Aorta (tissue), 5 donors: ENCODE measurements around the gene ELAVL1. TPM values are rescaled to one million over a fixed set of nuclear protein-coding genes. Genes with fewer than 3 reads are reported as not detected.
"Not testable (repeated sequence)": the region's sequence is repeated elsewhere in the genome, so short reads cannot be mapped to it uniquely, and the experiment has no call there.

ENCODE experiments used
- ATAC-seq: fragments of 200-7000 bp; cut with Tn5 transposase; one replicate; pipeline ENCODE4 v1.9.1; 2022; ENCODE audit warnings: moderate library complexity; ENCODE audit not compliant: low FRiP score
- DNase-seq, 2 donors: peaks; one replicate each; pipeline ENCODE4 v3.0.0-alpha.2; 2020
- H3K27ac ChIP-seq, 2 donors: one replicate each; pipeline ENCODE4 v1.5.1; 2013; ENCODE audit warnings: low read length in 2 of 2, mild to moderate bottlenecking in 2 of 2, moderate library complexity in 2 of 2, control low read depth in 1 of 2, inconsistent platforms in 1 of 2, low read depth in 1 of 2
- H3K27me3 ChIP-seq, 2 donors: one replicate each; pipeline ENCODE4 v1.6.1; 2013; ENCODE audit warnings: control low read depth in 1 of 2, low read length in 1 of 2, mild to moderate bottlenecking in 1 of 2, moderate library complexity in 1 of 2; ENCODE audit not compliant: insufficient read depth in 2 of 2, control insufficient read depth in 1 of 2
- H3K36me3 ChIP-seq, 2 donors: one replicate each; pipeline ENCODE4 v1.6.1; 2013; ENCODE audit warnings: control low read depth in 1 of 2, low read length in 1 of 2, mild to moderate bottlenecking in 1 of 2; ENCODE audit not compliant: insufficient read depth in 2 of 2, control insufficient read depth in 1 of 2
- H3K4me1 ChIP-seq, 2 donors: one replicate each; pipeline ENCODE4 v1.6.1; 2013; ENCODE audit warnings: low read length in 2 of 2, control low read depth in 1 of 2, mild to moderate bottlenecking in 1 of 2, moderate library complexity in 1 of 2; ENCODE audit not compliant: insufficient read depth in 2 of 2, control insufficient read depth in 1 of 2
- H3K4me3 ChIP-seq, 2 donors: one replicate each; pipeline ENCODE4 v1.5.1; 2013; ENCODE audit warnings: low read length in 2 of 2, control low read depth in 1 of 2, mild to moderate bottlenecking in 1 of 2
- H3K9me3 ChIP-seq: one replicate; pipeline ENCODE4 v1.6.1; 2013; ENCODE audit warnings: mild to moderate bottlenecking, low read length; ENCODE audit not compliant: control insufficient read depth
- WGBS, 2 donors: extraction: QIAGEN DNeasy Blood & Tissue Kit; methylation state at CpG; one replicate each; pipeline ENCODE4 v1.1.7; 2013; 5-methylcytosine and 5-hydroxymethylcytosine counted together
- intact Hi-C, 2 donors: fragments of 100-400 bp; cut with DNase I; formaldehyde crosslinking; loops; one replicate each; pipeline versions ENCODE4 v1.14.2 to v1.15.0; 2022
- polyA plus RNA-seq, 2 donors: library from polyadenylated mRNA; stranded (reverse); fragments of 200-250 nt; gene quantifications; one replicate each; pipeline ENCODE4 v1.2.3, GENCODE V29; 2013
- total RNA-seq, 2 donors: library from RNA; stranded (reverse); fragmentation: NEBNext Ultra II Directional; extraction: Animal tissue kit (Norgen Biotek cat#: 25700); gene quantifications; one replicate each; pipeline ENCODE4 v1.2.1, GENCODE V29; 2021
- donor health status: healthy with polysubstance abuse.
- donor health status: Bipolar disorder and iron deficiency.
- donor health status: DM: no; HTN: no; CAD: no.
- donor health status: DM: no; HTN: no; CAD: no.
- donor health status: DM: yes; HTN: yes; CAD: no.

ELAVL1 gene
- total and polyA plus RNA-seq, 4 donors: 8.1 to 48.9 (median 36.4) TPM

DNA sequence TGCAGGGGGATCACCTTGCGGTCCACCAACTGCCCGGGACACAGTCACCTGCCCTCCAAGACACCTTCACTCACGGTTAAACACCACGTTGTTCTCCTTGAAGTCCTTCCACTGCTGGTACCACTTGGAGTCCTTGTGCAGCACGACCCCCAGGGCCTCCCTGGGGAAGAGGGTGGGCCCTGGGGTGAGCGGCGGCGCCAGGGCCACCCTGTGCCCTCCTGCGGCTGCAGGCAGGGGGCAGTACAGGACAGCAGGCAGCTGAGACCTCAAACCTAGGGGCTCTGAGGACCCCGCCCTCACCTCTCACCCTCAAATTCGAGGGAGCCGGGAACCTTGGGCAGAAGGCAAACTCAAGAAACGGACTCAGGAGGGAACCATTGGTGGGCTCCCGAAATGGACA, 72.0 kb downstream of the ELAVL1 start:
- DNase-seq (no peak), ATAC-seq (no peak)
- intact Hi-C loops: no loop called here
- Histone ChIP-seq H3K4me1 (no peaks in the 10 kb centered on the region), H3K9me3 (no peaks in the 10 kb centered on the region), H3K4me3 (no peak overlapping the region), H3K36me3 (peaks cover 0 to 19% of the 10 kb centered on the region in 2 donors), H3K27me3 (no peaks in the 10 kb centered on the region), H3K27ac (no peak overlapping the region)
- WGBS, 2 donors: 87 to 88% methylated on average over 14 of the region's 14 CpGs

DNA sequence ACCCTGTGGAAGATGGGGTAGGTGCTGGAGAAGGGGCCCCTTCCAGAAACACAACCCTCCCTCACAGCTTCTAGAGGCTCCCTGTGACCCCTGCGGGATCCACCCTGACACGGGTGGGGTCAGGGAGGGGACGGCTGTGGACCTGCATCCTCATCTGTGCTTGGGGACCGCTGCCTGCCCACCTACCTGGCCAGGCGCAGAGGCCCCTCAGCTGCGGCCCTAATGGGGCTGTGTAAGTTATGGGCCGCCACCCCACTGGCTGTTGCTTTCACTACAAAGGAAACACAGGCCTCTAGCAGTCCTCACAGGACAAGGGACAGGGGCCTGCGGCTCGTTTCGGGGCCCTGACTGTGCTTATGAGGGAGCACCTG, 72.5 kb downstream of the ELAVL1 start:
- Histone ChIP-seq H3K4me3 (no peak overlapping the region), H3K27ac (no peak overlapping the region), H3K36me3 (peaks cover 0 to 19% of the 10 kb centered on the region in 2 donors), H3K27me3 (no peaks in the 10 kb centered on the region), H3K4me1 (no peaks in the 10 kb centered on the region), H3K9me3 (no peaks in the 10 kb centered on the region)
- ATAC-seq (no peak), DNase-seq (no peak)
- intact Hi-C loops: no loop called here
- 90 to 93% methylated on average over 10 of the region's 10 CpGs for WGBS, 2 donors

DNA sequence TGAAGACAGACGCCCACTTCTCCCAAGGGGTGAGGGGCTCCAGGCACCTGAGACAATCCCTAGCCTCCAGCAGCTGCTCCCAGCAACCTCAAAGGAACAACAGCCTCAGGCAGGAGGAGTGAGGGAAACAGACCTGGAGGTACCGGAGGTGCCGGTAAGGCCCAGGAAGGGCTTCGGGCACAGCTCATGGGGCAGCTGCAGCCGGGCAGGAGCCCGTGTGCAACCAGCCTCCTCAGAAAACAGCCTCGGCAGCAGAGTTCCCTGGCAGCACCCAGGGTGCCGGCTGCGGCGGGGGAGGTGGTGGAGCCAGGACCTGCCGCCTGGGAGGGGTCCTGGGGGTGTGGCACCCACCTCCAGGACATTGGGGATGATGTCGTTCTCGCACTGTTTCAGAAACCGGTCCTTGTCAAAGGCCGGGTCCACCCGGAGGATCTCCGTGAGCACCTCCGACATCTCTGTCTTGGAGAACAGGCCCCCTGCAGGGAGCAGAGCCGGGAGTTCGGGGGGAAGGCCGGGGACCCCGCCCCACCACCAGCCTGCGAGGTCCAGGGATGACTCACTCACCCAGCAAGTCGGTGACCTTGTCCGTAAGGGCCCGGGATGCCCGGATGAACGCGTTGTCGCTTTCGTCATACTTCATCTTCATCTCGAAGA, 73.0 kb downstream of the ELAVL1 start:
- H3K27ac ChIP-seq: no peak overlapping the region
- WGBS, 2 donors: 91 to 93% methylated on average over 32 of the region's 32 CpGs
- intact Hi-C loops: no loop called here
- H3K36me3 ChIP-seq: peaks cover 0 to 17% of the 10 kb centered on the region in 2 donors
- H3K27me3 ChIP-seq: no peaks in the 10 kb centered on the region
- H3K4me1 ChIP-seq: no peaks in the 10 kb centered on the region
- no peaks in the 10 kb centered on the region for H3K9me3 ChIP-seq
- ATAC-seq (no peak), DNase-seq (no peak)
- H3K4me3 ChIP-seq: no peak overlapping the region

DNA sequence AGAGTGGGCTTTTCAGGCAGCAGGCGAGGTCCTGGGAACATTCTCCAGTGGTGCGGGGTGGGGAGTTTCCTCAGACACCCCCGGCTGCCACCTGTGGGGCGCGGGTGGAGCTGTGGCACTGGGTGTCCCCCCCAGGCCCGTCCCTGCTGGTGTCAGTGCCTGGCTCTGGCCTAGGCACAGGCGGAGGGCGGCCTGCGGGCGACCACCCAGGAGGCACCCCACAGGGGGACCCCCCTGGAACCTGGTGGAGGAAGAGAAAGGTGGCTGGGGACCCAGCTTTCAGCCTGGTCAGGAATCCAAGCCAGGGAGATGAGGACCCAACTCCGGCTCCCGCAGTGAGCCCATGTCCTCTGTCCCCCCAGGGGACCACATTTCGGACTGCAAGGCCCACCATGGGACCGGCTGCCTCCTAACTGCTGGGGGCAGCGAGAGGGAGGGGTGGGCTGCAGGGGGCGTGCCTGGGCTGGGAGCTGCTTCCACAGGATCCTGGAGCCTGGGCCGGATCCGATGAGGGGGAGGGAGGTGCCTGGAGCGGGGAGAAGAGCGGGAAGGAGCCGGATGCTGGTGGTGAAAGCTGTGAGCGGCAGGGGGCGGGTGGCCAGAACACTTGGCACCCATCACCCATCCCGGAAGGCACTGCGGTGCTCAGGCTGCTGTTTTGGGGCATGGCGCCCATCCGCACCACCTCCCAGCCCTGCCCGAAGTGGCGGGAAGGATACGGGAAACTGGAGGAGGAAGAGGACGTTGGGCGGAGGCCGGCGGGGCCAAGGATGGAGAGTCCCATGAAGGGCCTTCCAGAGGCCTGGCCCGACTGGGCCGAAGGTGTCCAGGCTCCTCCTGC, 74.0 kb downstream of the ELAVL1 start:
- no peaks in the 10 kb centered on the region for H3K4me1 ChIP-seq
- intact Hi-C loops: no loop called here

DNA sequence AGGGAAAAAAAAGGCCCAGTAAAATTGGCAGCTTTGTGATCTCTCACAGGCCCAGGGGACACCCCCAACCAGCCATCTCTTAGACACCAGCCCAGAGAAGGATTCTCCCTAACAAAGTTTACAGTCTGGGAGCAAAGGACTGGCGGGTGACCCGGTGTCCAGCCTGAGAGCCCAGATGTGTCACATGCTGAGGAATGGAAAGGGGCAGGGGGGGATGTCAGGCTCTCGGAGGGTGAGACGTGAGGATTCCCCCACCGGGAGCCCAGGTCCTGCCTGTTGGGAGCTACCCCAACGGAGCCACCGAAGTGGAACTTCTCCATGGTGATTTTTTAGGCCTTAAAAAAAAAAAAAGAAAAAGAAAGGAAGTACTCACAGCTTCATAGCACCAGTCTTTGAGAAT, 74.7 kb downstream of the ELAVL1 start:
- WGBS, 2 donors: 17 to 49% methylated on average over 7 of the region's 7 CpGs
- no peak for DNase-seq
- H3K9me3 ChIP-seq: no peaks in the 10 kb centered on the region
- no peaks in the 10 kb centered on the region for H3K4me1 ChIP-seq
- no peak for ATAC-seq
- intact Hi-C loops: no loop called here
- peaks cover 0 to 14% of the 10 kb centered on the region in 2 donors for H3K36me3 ChIP-seq
- no peak overlapping the region for H3K27ac ChIP-seq
- no peak overlapping the region for H3K4me3 ChIP-seq
- no peaks in the 10 kb centered on the region for H3K27me3 ChIP-seq

More for the DNA sequence above, 74.0 kb downstream of the ELAVL1 start:
- no peaks in the 10 kb centered on the region for H3K9me3 ChIP-seq
- no peaks in the 10 kb centered on the region for H3K27me3 ChIP-seq
- H3K36me3 ChIP-seq: peaks cover 0 to 14% of the 10 kb centered on the region in 2 donors
- H3K27ac ChIP-seq: no peak overlapping the region
- no peak overlapping the region for H3K4me3 ChIP-seq
- DNase-seq (peak in 1 of 2 donors; percentile 49), ATAC-seq (no peak)
- WGBS, 2 donors: 60 to 77% methylated on average over 34 to 36 of the region's 36 CpGs

DNA sequence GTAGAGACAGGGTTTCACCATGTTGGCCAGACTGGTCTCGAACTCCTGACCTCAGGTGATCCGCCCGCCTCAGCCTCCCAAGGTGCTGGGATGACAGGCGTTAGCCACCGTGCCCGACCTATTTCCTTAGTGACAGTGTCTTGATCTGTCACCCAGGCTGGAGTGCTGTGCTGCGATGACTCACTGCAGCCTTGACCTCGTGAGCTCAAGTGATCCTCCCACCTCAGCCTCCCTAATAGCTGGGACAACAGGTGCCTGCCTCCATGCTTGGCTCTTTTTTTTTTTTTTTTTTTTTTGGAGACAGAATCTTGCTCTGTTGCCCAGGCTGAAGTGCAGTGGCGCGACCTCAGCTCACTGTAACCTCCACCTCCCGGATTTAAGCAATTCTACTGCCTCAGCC, 75.4 kb downstream of the ELAVL1 start:
- DNase-seq, intact Hi-C loops, H3K9me3 ChIP-seq, ATAC-seq, H3K4me3 ChIP-seq, H3K27me3 ChIP-seq, H3K4me1 ChIP-seq, H3K27ac ChIP-seq: not testable (repeated sequence)
- WGBS, 2 donors: 82 to 89% methylated on average over 8 to 11 of the region's 11 CpGs
- H3K36me3 ChIP-seq: peaks cover 0 to 14% of the 10 kb centered on the region in 2 donors

DNA sequence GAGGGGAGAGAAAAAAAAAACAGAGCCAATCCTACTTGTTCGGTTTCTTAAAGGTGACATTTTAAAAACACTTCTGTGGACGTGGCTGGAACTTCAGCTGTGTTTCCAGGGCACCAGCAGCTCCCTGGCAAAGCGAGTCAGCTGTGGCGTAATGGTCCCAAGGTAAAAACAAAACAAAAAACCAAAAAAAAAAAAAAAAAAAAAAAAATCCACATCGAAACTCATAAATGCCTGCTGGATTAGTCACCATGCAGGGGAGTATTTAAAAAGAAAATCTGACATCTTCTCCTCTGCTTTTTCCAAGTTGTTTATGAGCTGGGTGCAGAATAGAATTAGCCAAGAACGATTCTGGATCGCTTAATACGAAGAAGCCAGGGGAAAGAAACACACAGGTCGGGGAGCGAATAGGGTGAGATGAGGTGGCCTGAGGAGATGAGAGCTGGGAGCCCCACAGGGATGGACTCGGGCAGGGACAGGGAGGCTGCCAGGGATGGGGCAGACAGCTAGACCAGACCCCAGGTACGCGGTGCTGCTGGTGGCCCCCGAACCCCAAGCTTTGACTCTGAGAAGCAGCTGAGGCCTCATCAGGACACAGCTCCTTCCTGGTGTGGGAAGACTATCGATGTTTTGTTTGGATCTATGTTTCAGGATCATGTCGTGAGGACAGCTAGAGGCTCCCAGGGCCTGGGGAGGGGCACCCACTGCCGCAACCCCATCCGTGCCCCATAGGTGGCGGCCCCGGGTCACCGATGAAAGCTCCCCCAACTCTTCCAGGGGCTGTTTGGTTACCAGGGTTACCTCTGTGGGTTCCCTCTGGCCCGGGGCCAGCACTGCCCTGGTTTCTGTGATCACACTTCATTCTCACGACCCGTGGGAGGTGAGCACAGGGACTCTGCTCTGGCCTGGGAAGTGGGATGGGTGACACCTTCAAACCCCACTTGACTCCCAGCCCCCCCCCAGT, 76.4 kb downstream of the ELAVL1 start:
- Histone ChIP-seq H3K27me3 (no peaks in the 10 kb centered on the region), H3K27ac (peak overlapping the region; percentile 81 to 89), H3K36me3 (peaks cover 0 to 14% of the 10 kb centered on the region in 2 donors), H3K4me1 (no peaks in the 10 kb centered on the region), H3K4me3 (no peak overlapping the region), H3K9me3 (no peaks in the 10 kb centered on the region)
- WGBS, 2 donors: 16 to 25% methylated on average over 24 of the region's 24 CpGs
- intact Hi-C loops: no loop called here
- peak; percentile 82 to 91 for DNase-seq
- peak; percentile 40 for ATAC-seq

DNA sequence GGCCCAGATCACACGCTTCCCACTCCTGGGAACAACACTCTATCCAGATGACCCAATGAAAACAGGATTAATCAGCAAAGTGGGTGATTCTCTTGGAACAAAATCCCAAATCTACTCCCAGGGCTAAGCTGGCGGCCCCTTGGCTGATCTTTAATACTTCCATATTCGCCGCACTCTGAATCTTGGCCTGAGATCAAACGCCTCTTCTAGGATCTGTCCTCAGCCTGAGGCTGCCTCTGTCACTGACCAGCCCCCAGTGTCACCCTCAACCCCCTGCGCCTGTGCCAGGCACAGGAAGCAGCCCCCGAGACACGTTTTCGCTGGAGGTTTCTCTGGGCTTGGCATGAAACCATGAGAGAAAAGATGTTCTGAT, 77.1 kb downstream of the ELAVL1 start:
- intact Hi-C loops: no loop called here
- WGBS, 2 donors: 24 to 43% methylated on average over 9 of the region's 9 CpGs
- peak in 1 of 2 donors; percentile 56 for DNase-seq
- no peaks in the 10 kb centered on the region for H3K4me1 ChIP-seq
- H3K36me3 ChIP-seq: peaks cover 0 to 12% of the 10 kb centered on the region in 2 donors
- no peaks in the 10 kb centered on the region for H3K9me3 ChIP-seq
- no peaks in the 10 kb centered on the region for H3K27me3 ChIP-seq
- peak overlapping the region in 1 of 2 donors; percentile 61 for H3K27ac ChIP-seq
- H3K4me3 ChIP-seq: no peak overlapping the region
- no peak for ATAC-seq
